Naive thymus-derived CD8-positive, alpha-beta T cell (primary cell): ENCODE data around the gene RABL3. TPM values are rescaled to one million over a fixed set of nuclear protein-coding genes. Genes with fewer than 3 reads are reported as not detected.
"Not testable (repeated sequence)": the region's sequence is repeated elsewhere in the genome, so short reads cannot be mapped to it uniquely, and the experiment has no call there.

Experiments used
- ATAC-seq, 2 donors: fragments of 150-1000 bp; cut with Tn5 transposase in 1 of 2; sonication (Bioruptor Pico), chemical (Tn5 transposase) in 1 of 2; 1 replicate in 1 of 2; 2 replicates in 1 of 2; pipeline ENCODE4 v1.10.0; 2021; ENCODE audit warnings: mild to moderate bottlenecking in 2 of 2, moderate library complexity in 2 of 2
- POLR2A ChIA-PET: fragments of 350-600 bp; sonication (Branson Sonifier 250); formaldehyde crosslinking; loops from one replicate; lab custom pipeline; 2021; ENCODE audit warnings: antibody characterized with exemption; lab: Charles Lee
- DNase-seq, 10 donors: peaks; one replicate each; pipeline versions ENCODE4 v3.0.0 to v3.0.0-alpha.2; 2020 to 2022
- H3K27ac Mint-ChIP-seq, 10 donors: one replicate each; pipeline ENCODE4 v1.8.0; 2020 to 2022; ENCODE audit warnings: mild to moderate bottlenecking in 10 of 10, mixed read lengths in 10 of 10, moderate library complexity in 4 of 10, inconsistent platforms in 1 of 10
- H3K27me3 Mint-ChIP-seq, 5 donors: one replicate each; pipeline ENCODE4 v1.8.0; 2021 to 2022; ENCODE audit warnings: mixed read lengths in 5 of 5
- H3K36me3 Mint-ChIP-seq, 3 donors: one replicate each; pipeline ENCODE4 v1.8.0; 2020 to 2022; ENCODE audit warnings: mixed read lengths in 3 of 3, mild to moderate bottlenecking in 2 of 3, inconsistent platforms in 1 of 3
- H3K4me1 Mint-ChIP-seq, 4 donors: one replicate each; pipeline ENCODE4 v1.8.0; 2021 to 2022; ENCODE audit warnings: mixed read lengths in 4 of 4
- H3K4me3 Mint-ChIP-seq, 10 donors: one replicate each; pipeline ENCODE4 v1.8.0; 2020 to 2022; ENCODE audit warnings: mild to moderate bottlenecking in 10 of 10, mixed read lengths in 10 of 10, moderate library complexity in 6 of 10, inconsistent platforms in 1 of 10
- H3K9me3 Mint-ChIP-seq, 9 donors: one replicate each; pipeline ENCODE4 v1.8.0; 2020 to 2022; ENCODE audit warnings: mixed read lengths in 9 of 9, mild to moderate bottlenecking in 3 of 9, inconsistent platforms in 1 of 9, moderate library complexity in 1 of 9
- polyA plus RNA-seq, 3 donors: library from polyadenylated mRNA; unstranded; fragments of 300-500 nt; fragmentation: Illumina TruSeq; gene quantifications; one replicate each; pipeline ENCODE4 v1.2.3, GENCODE V29; 2021
- total RNA-seq, 8 experiments: library from RNA in 2 of 8; stranded (reverse) in 2 of 8; gene quantifications; one replicate each; pipeline ENCODE4 v1.2.3 and lab custom pipeline; 2021 to 2026

Gene RABL3
- total and polyA plus RNA-seq, 5 experiments from 2014 or later, result 29.5 to 41.9 (median 39.0) TPM

DNA sequence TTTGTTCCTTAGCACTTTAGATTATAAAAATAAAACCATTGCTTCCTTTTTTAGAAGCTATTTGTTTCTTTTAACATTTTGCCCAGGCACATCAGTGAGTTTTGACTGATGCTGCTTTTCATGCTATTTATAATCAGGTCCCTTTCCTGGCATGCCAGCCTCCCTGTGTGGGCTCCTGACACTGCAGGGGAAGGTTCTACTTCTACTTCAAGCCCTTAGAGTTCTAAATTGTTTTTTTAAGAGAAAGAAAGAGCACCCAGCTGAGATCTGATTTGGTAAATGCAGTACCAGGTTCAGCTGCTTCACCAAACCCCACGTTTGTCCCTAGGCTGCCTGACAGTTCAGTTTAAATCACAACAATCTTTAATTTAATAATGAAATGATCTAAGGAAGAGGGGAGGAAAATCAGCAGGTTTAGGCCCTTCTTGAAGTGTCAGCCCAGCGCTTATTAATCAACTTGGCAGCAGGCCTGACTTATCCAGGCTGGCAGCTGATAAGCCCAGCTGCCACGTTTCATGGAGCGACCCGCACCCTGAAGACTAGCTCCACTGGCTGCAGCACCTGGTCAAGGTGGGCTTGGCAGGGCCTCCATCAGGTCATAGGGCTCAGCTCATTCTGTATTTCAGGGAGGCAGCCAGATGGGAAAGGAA is 89.3 kb downstream of the RABL3 start:
- H3K4me1 Mint-ChIP-seq, result peaks cover 0 to 4% (median 0%) of the 10 kb centered on the region in 4 donors
- peaks cover 0 to 8% (median 7%) of the 10 kb centered on the region in 3 donors for H3K36me3 Mint-ChIP-seq
- no peaks in the 10 kb centered on the region for H3K27me3 Mint-ChIP-seq
- H3K27ac Mint-ChIP-seq, result peak overlapping the region in 1 of 10 donors; percentile 47
- ATAC-seq (no peak), DNase-seq (no peak)
- H3K4me3 Mint-ChIP-seq, result no peak overlapping the region
- H3K9me3 Mint-ChIP-seq, result peaks cover 0 to 2% (median 0%) of the 10 kb centered on the region in 9 donors
- POLR2A ChIA-PET, result no interaction called here

DNA sequence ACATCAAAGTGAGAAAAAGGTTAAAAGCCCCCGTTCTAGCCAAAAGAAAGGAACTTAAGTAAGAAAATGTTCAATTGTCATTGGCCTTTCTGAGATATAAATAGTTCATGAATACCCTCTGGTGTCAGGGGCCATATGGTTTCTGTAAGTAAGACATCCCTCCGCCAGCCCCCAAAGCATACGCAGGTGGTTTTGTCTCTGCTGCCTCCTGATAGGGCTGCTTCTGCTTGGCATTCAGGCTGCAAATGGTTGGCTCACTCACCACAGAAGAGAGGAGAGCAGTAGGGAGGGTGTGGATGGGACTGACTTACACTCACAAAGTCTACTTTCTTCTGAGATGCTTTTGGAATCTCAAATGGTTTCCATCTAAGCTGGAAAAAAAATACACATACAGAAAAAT is 90.0 kb downstream of the RABL3 start:
- ATAC-seq (no peak), DNase-seq (no peak)
- Mint-ChIP-seq H3K4me1 (peaks cover 0 to 2% (median 0%) of the 10 kb centered on the region in 4 donors), H3K4me3 (no peak overlapping the region), H3K27ac (no peak overlapping the region), H3K27me3 (no peaks in the 10 kb centered on the region), H3K36me3 (peaks cover 0 to 8% (median 7%) of the 10 kb centered on the region in 3 donors), H3K9me3 (no peaks in the 10 kb centered on the region)
- POLR2A ChIA-PET, result no interaction called here

DNA sequence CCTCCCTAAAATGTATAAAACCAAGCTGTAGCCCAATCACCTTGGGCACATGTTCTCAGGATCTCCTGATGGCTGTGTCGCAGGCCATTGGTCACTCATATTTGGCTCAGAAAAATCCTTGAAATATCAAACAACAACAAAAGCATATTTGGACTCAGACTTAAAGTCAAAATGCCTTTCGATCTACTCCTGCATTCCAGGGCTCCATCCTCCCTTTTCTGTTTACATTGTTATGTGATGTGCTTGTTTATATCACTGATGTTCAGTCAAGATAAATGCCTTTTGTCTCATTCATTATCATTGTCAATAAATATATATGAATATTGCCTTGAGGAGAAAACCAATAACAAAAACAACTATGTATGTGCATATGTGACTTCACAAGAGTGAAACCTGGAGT is 92.0 kb downstream of the RABL3 start:
- Mint-ChIP-seq H3K4me1 (peaks cover 0 to 2% (median 0%) of the 10 kb centered on the region in 4 donors), H3K27ac (no peak overlapping the region), H3K4me3 (no peak overlapping the region), H3K36me3 (peaks cover 0 to 4% (median 3%) of the 10 kb centered on the region in 3 donors), H3K27me3 (no peaks in the 10 kb centered on the region), H3K9me3 (no peaks in the 10 kb centered on the region)
- POLR2A ChIA-PET, result no interaction called here
- ATAC-seq (no peak), DNase-seq (no peak)

DNA sequence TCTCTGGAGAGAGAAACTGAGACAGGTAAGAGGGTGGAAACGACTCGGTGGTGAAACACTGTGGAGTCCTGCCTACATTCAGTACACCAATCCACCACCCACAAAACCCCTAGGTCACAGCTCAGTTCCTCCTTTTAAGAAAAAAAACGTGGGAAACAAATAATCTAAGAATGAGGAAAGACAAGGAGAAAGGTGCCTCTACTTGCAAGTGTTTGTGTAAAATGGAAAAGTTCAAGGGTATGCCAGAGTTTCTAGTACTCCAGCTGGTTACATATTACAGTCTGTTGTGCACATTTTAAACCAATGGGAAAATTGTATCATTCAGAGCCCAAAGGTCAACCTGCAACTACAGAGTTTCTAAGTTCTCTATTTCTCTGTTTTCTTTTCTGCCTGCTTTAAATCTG is 92.5 kb downstream of the RABL3 start:
- no peak overlapping the region for H3K4me3 Mint-ChIP-seq
- DNase-seq (no peak), ATAC-seq (no peak)
- H3K27me3 Mint-ChIP-seq, result no peaks in the 10 kb centered on the region
- POLR2A ChIA-PET, result no interaction called here
- no peaks in the 10 kb centered on the region for H3K9me3 Mint-ChIP-seq
- H3K36me3 Mint-ChIP-seq, result peaks cover 0 to 4% (median 0%) of the 10 kb centered on the region in 3 donors
- H3K4me1 Mint-ChIP-seq, result peaks cover 0 to 2% (median 0%) of the 10 kb centered on the region in 4 donors
- H3K27ac Mint-ChIP-seq, result no peak overlapping the region

DNA sequence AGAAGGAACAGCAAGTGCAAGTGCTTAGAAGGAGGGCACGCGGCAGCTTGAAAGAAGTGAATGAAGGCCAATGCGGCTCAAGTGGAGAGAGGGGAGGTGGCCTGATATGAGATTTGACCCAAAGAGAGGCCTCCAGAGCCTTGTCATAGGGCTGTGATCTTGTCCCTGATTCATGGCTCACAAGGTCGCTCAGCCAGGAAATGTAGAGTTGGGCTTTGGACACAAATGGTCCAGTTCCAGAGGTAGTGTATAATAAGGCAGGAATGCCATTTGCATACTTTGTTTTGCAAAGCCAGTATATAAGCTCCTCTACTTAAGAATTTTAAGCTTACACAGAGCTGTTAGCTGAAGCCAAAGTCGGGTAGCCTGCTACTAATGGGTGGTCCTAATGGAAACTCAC is 94.0 kb downstream of the RABL3 start:
- no peak overlapping the region for H3K27ac Mint-ChIP-seq
- DNase-seq (no peak), ATAC-seq (no peak)
- no peak overlapping the region for H3K4me3 Mint-ChIP-seq
- H3K9me3 Mint-ChIP-seq, result no peaks in the 10 kb centered on the region
- no peaks in the 10 kb centered on the region for H3K36me3 Mint-ChIP-seq
- H3K27me3 Mint-ChIP-seq, result no peaks in the 10 kb centered on the region
- H3K4me1 Mint-ChIP-seq, result no peaks in the 10 kb centered on the region
- POLR2A ChIA-PET, result no interaction called here

DNA sequence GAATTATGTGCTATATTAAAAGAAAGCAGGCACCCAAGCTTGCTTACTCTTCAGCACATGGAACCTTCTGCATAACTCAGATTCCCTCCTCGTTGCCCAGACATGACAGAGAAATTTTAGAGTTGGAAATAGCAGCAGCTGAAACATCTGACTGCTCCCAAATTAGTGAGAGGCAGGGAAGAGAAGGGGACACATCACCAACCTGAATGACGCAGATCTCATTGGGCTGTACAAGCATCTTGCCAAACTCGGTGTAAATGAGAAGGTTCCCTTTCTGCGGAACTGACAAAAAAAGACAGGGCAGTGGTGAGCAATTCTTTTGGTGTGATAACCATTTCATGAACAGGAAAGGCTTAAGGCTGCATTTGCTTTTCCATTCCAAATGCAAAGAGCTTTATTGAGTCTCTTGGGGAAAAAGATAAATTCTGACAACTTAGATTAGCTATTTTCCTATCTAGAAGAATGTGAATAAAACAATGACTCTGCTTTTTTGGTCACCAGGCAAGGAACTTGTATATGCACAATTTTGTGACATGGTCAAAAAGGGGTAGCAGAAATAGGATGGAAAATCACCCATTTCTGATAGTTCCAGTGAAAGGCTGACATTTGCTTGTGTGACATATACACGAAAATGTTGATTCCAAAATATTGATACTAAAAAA is 95.4 kb downstream of the RABL3 start:
- Mint-ChIP-seq H3K27ac (no peak overlapping the region), H3K4me1 (peaks cover 0 to 2% (median 0%) of the 10 kb centered on the region in 4 donors), H3K4me3 (no peak overlapping the region), H3K9me3 (no peaks in the 10 kb centered on the region), H3K36me3 (no peaks in the 10 kb centered on the region), H3K27me3 (no peaks in the 10 kb centered on the region)
- DNase-seq, result no peak
- POLR2A ChIA-PET, result no interaction called here
- ATAC-seq, result no peak

DNA sequence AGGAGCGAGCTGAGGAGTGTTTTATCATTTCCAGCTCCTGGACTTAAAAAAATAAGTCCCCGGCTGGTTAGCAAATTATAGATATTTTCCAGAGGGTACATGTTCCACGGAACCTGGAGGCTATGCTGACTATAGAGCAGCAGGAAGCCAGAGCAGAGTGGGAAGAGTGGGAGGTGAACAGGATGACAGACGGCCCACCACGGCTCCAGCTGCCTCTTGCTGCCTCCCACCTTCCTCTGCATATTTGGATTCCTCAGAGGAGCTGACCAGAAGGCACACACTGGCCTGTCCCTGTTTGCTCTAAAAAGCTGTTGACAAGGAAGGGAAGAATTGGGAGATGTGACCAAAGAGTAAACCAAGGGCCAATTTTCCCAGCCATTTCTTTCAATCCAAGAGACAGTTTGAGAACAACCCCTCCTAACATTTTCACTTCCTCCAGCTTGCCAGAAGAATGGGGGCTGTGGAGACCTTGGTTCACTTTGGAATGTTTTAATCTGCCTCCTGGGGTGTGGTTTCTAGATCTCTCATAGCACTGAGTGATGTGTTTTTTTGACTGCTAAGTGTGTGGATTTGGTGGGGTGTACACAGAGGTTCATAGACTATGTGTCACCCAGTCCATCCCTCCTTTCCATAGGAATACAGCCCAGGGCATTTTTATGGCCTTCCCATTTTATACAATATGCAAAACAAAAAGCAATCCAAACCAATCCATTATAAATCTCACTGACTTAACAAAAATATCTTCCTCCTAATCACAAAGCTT is 97.1 kb downstream of the RABL3 start:
- Mint-ChIP-seq H3K36me3 (no peaks in the 10 kb centered on the region), H3K27ac (peak overlapping the region in 4 of 10 donors; percentile 1 to 6 (median 3)), H3K9me3 (no peaks in the 10 kb centered on the region), H3K27me3 (no peaks in the 10 kb centered on the region), H3K4me1 (peaks cover 3 to 6% (median 4%) of the 10 kb centered on the region in 4 donors), H3K4me3 (no peak overlapping the region)
- no peak for DNase-seq
- POLR2A ChIA-PET, result interaction anchor here (0.7 kb wide), 1 partner anchor 75 kb away, joined by 3 read pairs; no protein-coding TSS in a partner anchor
- ATAC-seq, result no peak

DNA sequence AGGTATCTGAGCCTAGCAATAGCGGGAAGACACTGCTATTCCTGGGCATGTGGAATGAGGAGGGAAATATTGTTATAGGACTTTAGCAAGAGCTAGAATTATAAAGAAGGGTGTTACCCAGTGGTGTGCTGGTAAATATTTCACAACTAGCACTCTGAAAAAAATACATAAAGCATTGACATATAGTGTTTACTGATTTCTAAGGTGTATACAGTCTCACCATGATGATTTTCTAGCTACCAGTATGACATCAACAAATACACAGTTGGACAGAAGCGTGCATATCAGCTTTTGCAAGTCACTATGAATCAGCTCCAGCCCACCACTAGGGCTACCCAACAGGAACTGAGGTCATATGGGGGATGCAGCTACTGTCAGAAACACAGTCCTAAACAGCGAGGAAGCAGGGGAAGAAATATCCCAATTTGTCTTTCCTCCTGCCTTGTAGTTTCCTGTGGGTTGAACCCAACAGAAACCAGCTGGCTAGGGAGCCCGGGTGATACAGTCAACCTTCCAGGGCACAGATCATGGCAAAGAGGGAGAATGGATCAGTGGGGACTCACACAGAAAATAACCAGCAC is 99.9 kb downstream of the RABL3 start:
- H3K36me3 Mint-ChIP-seq, result peaks cover 0 to 8% (median 0%) of the 10 kb centered on the region in 3 donors
- DNase-seq (no peak), ATAC-seq (no peak)
- no peak overlapping the region for H3K4me3 Mint-ChIP-seq
- peak overlapping the region in 2 of 10 donors; percentile 11 to 31 for H3K27ac Mint-ChIP-seq
- H3K27me3 Mint-ChIP-seq, result no peaks in the 10 kb centered on the region
- peaks cover 0 to 14% (median 0%) of the 10 kb centered on the region in 9 donors for H3K9me3 Mint-ChIP-seq
- peaks cover 10 to 13% (median 12%) of the 10 kb centered on the region in 4 donors for H3K4me1 Mint-ChIP-seq
- POLR2A ChIA-PET, result no interaction called here

DNA sequence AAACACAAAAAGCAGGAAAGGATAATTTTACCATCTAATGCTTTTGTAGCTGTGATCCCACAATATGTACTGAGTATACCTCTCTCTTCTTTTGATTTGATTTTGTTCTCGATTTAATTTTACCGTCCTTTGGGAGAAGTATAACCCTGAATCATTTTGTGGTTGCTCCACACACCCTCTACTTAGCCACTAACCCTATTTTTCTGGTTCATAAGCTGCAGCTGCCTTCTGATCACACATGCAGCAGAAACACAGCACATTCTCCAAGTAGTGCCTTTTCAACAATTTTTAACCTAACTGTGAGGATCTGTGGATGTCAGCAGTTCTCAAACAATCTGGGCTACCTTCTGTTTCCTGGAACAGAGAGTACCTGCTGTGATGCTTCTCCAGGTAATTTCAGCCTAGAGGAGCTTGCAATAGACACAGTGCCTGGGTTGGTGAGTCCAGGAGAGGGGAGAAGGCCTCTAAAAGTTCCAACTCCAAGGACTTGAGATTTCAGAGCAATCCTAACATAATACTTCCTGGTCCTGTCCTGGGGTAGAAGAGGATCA is 100.5 kb downstream of the RABL3 start:
- H3K27me3 Mint-ChIP-seq, result no peaks in the 10 kb centered on the region
- H3K9me3 Mint-ChIP-seq, result peaks cover 0 to 14% (median 0%) of the 10 kb centered on the region in 9 donors
- no peak overlapping the region for H3K4me3 Mint-ChIP-seq
- peaks cover 10 to 13% (median 12%) of the 10 kb centered on the region in 4 donors for H3K4me1 Mint-ChIP-seq
- no peak for ATAC-seq
- peaks cover 0 to 9% (median 0%) of the 10 kb centered on the region in 3 donors for H3K36me3 Mint-ChIP-seq
- POLR2A ChIA-PET, result no interaction called here
- DNase-seq, result no peak
- peak overlapping the region in 1 of 10 donors; percentile 31 for H3K27ac Mint-ChIP-seq

DNA sequence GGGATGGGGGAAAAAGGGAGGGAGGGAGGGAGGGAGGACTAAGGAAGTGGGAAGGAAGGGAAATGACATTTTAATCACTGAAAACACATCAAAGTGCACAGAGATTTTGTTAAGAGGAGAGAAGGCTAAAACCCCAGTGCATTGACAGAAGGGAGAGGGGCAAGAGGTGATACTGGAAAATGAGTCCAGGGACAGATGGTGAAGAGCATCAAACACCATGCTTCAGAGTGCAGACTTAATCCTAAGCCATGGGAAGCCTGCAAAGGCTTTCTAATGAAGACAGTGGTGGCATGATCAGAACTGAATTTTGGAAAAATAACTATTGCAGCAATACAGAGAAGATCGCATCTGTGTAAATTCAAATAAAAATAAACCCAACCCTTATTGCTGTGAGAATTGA is 102.1 kb downstream of the RABL3 start:
- ATAC-seq, result no peak
- peak overlapping the region in 5 of 10 donors; percentile 13 to 79 (median 54) for H3K27ac Mint-ChIP-seq

DNA sequence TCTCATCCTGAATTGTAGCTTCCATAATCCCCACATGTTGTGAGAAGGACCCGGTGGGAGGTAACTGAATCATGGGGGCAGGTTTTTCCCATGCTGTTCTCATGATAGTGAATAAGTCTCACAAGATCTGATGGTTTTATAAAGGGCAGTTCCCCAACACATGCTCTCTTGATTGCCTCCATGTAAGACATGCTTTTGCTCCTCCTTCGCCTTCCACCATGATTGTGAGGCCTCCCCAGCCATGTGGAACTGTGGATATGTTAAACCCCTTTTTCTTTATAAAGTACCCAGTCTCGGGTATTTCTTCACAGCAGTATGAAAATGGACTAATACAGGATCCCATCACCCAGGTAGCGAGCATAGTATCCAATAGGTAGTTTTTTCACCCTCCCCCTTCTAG is 103.5 kb downstream of the RABL3 start:
- DNase-seq, H3K27ac Mint-ChIP-seq, H3K4me3 Mint-ChIP-seq, H3K27me3 Mint-ChIP-seq, H3K36me3 Mint-ChIP-seq, ATAC-seq, POLR2A ChIA-PET: not testable (repeated sequence)
- Mint-ChIP-seq H3K9me3 (peaks cover 0 to 14% (median 0%) of the 10 kb centered on the region in 9 donors), H3K4me1 (peaks cover 10 to 13% (median 12%) of the 10 kb centered on the region in 4 donors)

More for the DNA sequence above, 102.1 kb downstream of the RABL3 start:
- Mint-ChIP-seq H3K9me3 (peaks cover 0 to 14% (median 0%) of the 10 kb centered on the region in 9 donors), H3K36me3 (peaks cover 0 to 9% (median 0%) of the 10 kb centered on the region in 3 donors), H3K27me3 (no peaks in the 10 kb centered on the region), H3K4me3 (peak overlapping the region in 2 of 10 donors; percentile 8 to 36), H3K4me1 (peaks cover 10 to 13% (median 12%) of the 10 kb centered on the region in 4 donors)
- DNase-seq, result no peak
- POLR2A ChIA-PET, result no interaction called here

DNA sequence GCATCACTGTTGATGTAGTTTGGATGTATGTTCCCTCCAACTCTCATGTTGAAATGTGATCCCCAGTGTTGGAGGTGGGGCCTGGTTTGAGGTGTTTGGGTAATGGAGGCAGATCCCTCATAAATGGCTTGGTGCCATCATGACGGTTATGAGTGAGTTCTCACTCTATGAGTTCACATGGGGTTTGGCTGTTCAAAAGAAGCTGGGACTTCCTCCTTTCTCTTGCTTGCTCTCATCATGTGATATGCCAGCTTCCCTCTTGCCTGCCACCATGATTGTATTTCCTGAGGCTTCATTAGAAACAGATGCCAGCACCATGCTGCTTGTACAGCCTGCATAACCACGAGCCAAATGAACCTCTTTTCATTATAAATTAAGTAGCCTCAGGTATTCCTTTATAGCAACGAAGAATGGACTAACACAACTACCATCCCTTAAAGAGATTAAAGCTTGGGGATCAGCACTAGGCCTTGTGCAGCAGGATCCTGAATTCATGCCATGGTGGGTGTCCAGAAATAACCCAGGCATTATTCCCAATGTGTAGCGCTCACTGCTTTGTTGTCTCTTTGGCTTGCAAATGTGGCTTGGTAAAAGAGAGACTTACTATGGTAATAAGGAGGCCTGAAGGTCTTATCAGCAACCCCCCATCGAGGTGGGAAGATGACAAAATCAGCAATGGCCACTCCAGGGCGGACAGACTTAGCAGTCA is 104.3 kb downstream of the RABL3 start:
- ATAC-seq (no peak), DNase-seq (no peak)
- peaks cover 0 to 14% (median 0%) of the 10 kb centered on the region in 9 donors for H3K9me3 Mint-ChIP-seq
- H3K4me1 Mint-ChIP-seq, result peaks cover 10 to 13% (median 12%) of the 10 kb centered on the region in 4 donors
- peak overlapping the region in 2 of 10 donors; percentile 9 to 24 for H3K27ac Mint-ChIP-seq
- POLR2A ChIA-PET, result no interaction called here
- peaks cover 0 to 9% (median 0%) of the 10 kb centered on the region in 3 donors for H3K36me3 Mint-ChIP-seq
- no peaks in the 10 kb centered on the region for H3K27me3 Mint-ChIP-seq
- no peak overlapping the region for H3K4me3 Mint-ChIP-seq
